GM12874 (cell line): ENCODE results near the gene PARD3.

Experiments used
- TF ChIP-seq, protein P1 (sequence below): IDR thresholded peaks from 2 replicates; pipeline ENCODE4 v1.5.1; 2011; ENCODE audit warnings: low read depth, mild to moderate bottlenecking, control low read depth, low read length, moderate library complexity; ENCODE audit not compliant: insufficient read depth

PARD3 gene

DNA sequence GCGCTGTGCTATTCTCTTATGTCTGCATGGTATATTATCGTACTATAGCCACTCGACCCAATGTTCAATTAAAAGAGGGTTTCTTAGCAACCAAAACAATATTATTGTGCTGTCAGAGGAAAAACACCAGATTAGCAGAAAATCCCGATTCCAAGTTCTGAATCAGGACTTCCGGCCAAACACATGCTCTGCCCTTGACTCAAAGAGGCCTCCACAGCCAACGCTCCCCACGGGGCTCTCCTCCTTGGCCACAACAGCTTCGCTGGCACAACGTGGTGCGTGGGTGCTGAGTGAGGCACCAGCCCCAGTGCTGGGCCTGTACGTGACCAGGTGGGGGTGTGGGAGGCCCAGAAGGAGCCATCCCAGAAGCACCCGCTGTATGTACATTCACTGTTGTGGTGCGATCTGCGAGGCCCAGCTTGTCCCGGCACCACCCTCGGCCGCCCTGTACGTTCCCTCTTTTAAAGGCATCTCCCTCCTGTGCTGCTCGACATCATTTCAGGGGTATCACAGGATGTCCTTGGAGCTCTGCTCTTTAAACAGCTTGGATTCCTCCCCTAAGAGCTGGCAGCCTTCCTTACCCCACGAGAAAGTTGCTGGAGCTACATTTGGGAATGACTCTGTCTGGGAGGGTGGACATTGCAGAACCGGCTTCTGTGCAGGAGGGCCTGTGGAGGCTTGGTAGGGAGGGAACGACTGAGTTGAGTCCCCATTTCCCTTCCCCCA is 736.2 kb downstream of the PARD3 start:
- TF ChIP-seq, protein P1, sequence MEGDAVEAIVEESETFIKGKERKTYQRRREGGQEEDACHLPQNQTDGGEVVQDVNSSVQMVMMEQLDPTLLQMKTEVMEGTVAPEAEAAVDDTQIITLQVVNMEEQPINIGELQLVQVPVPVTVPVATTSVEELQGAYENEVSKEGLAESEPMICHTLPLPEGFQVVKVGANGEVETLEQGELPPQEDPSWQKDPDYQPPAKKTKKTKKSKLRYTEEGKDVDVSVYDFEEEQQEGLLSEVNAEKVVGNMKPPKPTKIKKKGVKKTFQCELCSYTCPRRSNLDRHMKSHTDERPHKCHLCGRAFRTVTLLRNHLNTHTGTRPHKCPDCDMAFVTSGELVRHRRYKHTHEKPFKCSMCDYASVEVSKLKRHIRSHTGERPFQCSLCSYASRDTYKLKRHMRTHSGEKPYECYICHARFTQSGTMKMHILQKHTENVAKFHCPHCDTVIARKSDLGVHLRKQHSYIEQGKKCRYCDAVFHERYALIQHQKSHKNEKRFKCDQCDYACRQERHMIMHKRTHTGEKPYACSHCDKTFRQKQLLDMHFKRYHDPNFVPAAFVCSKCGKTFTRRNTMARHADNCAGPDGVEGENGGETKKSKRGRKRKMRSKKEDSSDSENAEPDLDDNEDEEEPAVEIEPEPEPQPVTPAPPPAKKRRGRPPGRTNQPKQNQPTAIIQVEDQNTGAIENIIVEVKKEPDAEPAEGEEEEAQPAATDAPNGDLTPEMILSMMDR = no peak

DNA sequence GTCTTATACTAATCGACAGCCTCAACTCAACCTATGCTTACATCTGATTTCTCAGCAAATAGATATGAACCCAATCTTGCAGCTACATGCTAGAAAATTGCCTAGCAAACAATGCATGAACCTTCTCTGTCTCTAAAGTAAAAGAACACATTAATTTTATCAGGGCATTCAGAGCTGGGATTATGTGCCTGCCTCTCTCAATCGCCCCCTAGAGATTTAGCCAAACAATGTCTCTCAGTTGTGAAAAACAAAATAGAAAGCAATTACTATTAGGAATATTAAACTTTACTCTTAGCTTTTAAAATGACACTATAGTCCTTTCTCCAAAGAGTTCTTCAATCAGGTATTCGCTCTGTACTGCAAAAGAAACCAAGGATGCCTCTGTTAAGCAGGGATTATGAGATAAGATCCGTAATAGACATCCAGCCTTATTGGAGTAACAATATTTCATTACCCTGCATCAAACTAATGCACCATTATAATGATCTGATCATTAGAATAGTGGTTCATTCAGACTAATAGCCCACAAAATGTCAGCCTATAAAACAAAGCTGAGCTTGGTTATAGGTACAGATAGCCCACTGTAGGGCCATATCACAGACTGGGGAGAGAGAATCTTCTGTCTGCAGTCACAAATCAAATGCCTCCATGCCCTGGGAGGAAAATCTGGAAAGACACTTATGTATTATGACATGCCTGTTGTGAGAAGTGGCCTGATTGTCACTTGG is 736.9 kb downstream of the PARD3 start:
- TF ChIP-seq, protein P1 = no peak

DNA sequence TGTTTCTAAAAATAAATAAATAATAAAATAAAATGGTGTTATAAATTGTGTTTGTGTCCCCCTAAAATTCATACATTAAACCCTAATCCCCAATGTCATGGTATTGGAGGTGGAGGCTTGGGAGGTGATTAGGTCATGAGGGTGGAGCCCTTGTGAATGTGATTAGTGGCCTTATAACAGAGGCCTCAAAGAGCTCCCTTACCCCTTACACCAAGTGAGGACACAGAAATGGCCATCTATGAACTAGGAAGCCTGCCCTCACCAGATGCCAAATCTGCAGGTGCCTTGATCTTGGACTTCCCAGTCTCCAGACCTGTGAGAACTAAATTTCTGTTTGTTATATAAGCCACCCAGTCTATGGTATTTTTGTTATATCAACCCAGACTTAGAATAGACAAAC is 738.7 kb downstream of the PARD3 start:
- TF ChIP-seq, protein P1 = no peak

DNA sequence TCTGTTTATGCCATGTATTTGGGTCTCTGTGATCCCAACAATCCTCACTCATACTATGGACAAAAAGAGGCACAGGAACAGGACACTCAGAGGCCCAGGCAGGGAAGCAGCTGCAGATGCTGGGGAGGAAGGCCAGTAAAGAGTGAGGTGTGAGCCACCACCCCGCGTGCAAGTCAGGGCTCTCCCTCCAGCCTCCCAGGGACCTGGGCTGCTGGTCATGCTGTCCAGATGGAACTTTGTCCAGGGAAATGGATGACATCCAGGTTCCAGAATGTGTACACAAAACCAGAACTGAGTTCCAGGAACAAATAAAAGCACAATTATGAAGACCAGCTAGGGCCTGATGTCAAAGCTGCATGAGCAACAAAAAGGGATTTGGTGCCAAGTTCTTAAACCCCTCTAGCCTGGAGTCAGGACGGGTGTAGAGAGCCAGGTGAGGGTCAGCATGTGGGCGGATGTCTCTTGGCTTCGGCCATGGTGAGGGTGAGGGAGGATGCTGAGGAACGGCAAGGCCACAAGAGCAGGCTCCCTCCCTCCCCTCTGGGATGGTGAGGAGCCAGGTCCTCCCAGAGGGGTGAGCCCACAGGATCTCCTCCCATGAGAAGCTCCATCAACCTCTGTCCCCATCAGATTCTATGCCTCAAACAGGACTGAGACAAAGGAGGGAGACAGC is 739.7 kb downstream of the PARD3 start:
- TF ChIP-seq, protein P1 = no peak

DNA sequence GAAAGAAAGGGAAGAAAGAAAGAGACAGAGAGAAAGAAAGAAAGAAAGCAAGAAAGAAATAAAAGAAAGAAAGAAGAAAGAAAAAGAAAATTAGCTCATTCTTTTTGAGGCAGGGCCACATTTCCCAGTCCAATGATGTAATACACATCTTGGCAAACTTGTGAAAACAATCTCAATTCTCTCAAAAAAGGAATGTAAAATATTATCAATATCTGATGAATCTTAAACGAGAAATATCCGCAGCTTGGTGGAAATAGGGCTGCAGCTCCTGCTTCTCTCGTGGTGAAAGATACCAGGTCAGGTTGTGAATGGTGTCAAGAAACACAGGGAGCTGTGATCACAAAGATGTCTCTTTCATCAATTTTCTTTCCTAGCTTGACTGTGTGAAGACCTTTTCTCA is 741.0 kb downstream of the PARD3 start:
- TF ChIP-seq, protein P1 = no peak

DNA sequence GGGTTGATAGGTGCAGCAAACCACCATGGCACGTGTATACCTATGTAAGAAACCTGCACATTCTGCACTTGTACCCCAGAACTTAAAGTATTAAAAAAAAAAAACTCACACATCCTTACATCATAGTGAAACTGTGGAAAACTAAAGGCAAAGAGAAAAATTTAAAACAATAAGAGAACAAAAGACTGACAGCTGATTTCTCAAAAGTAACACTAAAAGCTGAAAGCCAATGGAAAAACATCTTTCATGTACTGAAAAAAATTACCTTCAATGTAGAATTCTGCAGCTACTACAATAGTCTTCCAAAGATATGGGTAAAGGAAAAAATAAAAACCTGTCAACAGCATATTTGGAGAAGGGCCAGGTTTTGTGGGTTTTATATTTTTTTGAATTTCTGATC is 751.5 kb downstream of the PARD3 start:
- TF ChIP-seq, protein P1 = no peak

DNA sequence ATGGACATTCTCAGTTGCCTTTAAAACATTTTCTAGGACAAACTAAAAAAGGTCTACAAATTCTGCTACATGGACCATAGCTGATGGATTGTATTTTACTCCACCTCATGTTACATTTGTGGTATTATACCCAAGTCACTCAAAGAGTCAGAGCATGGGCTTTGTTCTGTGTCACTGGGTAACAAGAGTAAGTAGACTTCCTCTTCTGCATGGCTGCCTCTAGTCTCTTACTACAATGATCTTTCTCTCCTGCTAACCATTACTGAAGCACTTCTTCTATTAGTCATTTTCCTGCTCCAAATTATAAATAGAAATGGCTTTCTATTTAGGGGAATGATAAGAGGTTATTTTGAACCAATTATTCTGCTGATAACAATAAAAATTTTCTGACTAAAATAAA is 753.3 kb downstream of the PARD3 start:
- TF ChIP-seq, protein P1 = no peak
